Large intestine (tissue), 3 donors: ENCODE data around the gene CCDC86. TPM values are rescaled to one million over a fixed set of nuclear protein-coding genes. Genes with fewer than 3 reads are reported as not detected.
A peak's percentile ranks its signal among the peaks of the same experiment; 100 is the strongest.

Source experiments
- DNase-seq, 2 donors: peaks; one replicate each; pipeline versions ENCODE4 v3.0.0 to v3.0.0-alpha.2; 2013
- H3K27ac ChIP-seq: one replicate; pipeline ENCODE4 v1.5.1; 2013; ENCODE audit warnings: low read length
- H3K27me3 ChIP-seq: 2 replicates; pipeline ENCODE4 v1.6.1; 2013; ENCODE audit warnings: low read length; ENCODE audit not compliant: control insufficient read depth, insufficient read depth
- H3K36me3 ChIP-seq: 2 replicates; pipeline ENCODE4 v1.6.1; 2013; ENCODE audit warnings: low read length; ENCODE audit not compliant: control insufficient read depth, insufficient read depth
- H3K4me1 ChIP-seq: one replicate; pipeline ENCODE4 v1.6.1; 2013; ENCODE audit warnings: low read length; ENCODE audit not compliant: control insufficient read depth, insufficient read depth
- H3K4me3 ChIP-seq: one replicate; pipeline ENCODE4 v1.5.1; 2013; ENCODE audit warnings: low read length
- H3K9me3 ChIP-seq: one replicate; pipeline ENCODE4 v1.6.1; 2013; ENCODE audit warnings: mild to moderate bottlenecking, low read depth, low read length, moderate library complexity; ENCODE audit not compliant: control insufficient read depth
- WGBS: methylation state at CpG from one replicate; pipeline ENCODE4 v1.1.5; 2013; ENCODE audit warnings: low lambda C conversion rate; ENCODE audit not compliant: insufficient coverage; 5-methylcytosine and 5-hydroxymethylcytosine counted together
- polyA plus RNA-seq: library from polyadenylated mRNA; unstranded; fragments of 120-200 nt; gene quantifications from one replicate; pipeline ENCODE4 v1.2.1, GENCODE V29; 2013

CCDC86 gene
- polyA plus RNA-seq, 1 donor, result 21.6 TPM

- peaks cover 8% of the 10 kb centered on the region for H3K4me1 ChIP-seq
- WGBS, result 57% methylated on average over 1 of the region's 5 CpGs
- H3K27me3 ChIP-seq, result no peaks in the 10 kb centered on the region
- no peaks in the 10 kb centered on the region for H3K9me3 ChIP-seq
- peaks cover 14% of the 10 kb centered on the region for H3K36me3 ChIP-seq
- H3K27ac ChIP-seq, result no peak overlapping the region
- no peak for DNase-seq
- no peak overlapping the region for H3K4me3 ChIP-seq
These were observed 36.6 kb downstream of the CCDC86 start for GRCh38 chr11:60878245-60879101.

DNA sequence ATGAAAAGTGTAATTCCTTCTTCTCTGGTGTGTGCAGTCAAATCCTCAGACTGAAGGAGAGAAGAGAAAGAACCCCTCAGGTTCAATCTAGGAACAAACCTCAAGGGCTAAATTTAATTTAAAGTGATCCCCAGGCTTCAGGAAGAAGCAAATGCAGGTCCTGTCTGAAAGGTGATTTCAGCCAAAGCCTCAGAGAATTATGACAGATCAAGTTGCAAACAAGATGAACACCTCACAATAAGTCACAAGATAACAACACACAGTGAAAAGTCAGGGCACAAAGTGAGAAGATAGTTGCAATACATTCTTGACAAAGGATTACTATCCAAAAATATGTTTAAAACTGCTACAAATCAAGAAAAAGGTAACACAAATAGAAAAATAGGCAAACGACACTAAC, 37.2 kb downstream of the CCDC86 start:
- H3K4me3 ChIP-seq, result no peak overlapping the region
- H3K9me3 ChIP-seq, result no peaks in the 10 kb centered on the region
- no peak overlapping the region for H3K27ac ChIP-seq
- no peak for DNase-seq
- WGBS, result no CpG with 5 or more reads among the region's 1 CpG
- peaks cover 8% of the 10 kb centered on the region for H3K4me1 ChIP-seq
- peaks cover 14% of the 10 kb centered on the region for H3K36me3 ChIP-seq
- H3K27me3 ChIP-seq, result no peaks in the 10 kb centered on the region

GRCh38 chr11:60879971-60880588, 38.2 kb downstream of the CCDC86 start:
- peaks cover 5% of the 10 kb centered on the region for H3K4me1 ChIP-seq
- peaks cover 14% of the 10 kb centered on the region for H3K36me3 ChIP-seq
- DNase-seq, result no peak
- H3K4me3 ChIP-seq, result no peak overlapping the region
- no peaks in the 10 kb centered on the region for H3K27me3 ChIP-seq
- no CpG with 5 or more reads among the region's 5 CpGs for WGBS
- H3K9me3 ChIP-seq, result no peaks in the 10 kb centered on the region
- no peak overlapping the region for H3K27ac ChIP-seq

GRCh38 chr11:60880643-60881282, 38.9 kb downstream of the CCDC86 start:
- Histone ChIP-seq H3K4me3 (no peak overlapping the region), H3K4me1 (no peaks in the 10 kb centered on the region), H3K27me3 (no peaks in the 10 kb centered on the region), H3K27ac (no peak overlapping the region), H3K9me3 (no peaks in the 10 kb centered on the region), H3K36me3 (peaks cover 14% of the 10 kb centered on the region)
- WGBS, result no CpG with 5 or more reads among the region's 8 CpGs
- DNase-seq, result no peak

GRCh38 chr11:60887556-60887955, 45.6 kb downstream of the CCDC86 start:
- Histone ChIP-seq H3K27me3 (no peaks in the 10 kb centered on the region), H3K4me1 (no peaks in the 10 kb centered on the region), H3K36me3 (peaks cover 15% of the 10 kb centered on the region), H3K27ac (no peak overlapping the region), H3K4me3 (no peak overlapping the region), H3K9me3 (no peaks in the 10 kb centered on the region)
- WGBS, result no CpG with 5 or more reads among the region's 5 CpGs
- peak; percentile 48 to 53 for DNase-seq

- Histone ChIP-seq H3K36me3 (peaks cover 38% of the 10 kb centered on the region), H3K4me3 (no peak overlapping the region), H3K9me3 (no peaks in the 10 kb centered on the region), H3K27ac (no peak overlapping the region), H3K4me1 (no peaks in the 10 kb centered on the region), H3K27me3 (no peaks in the 10 kb centered on the region)
- DNase-seq, result peak in 1 of 2 donors; percentile 41
- WGBS, result 89% methylated on average over 1 of the region's 6 CpGs
These were observed 48.0 kb downstream of the CCDC86 start for GRCh38 chr11:60889869-60890311.

- no peak overlapping the region for H3K27ac ChIP-seq
- no peak for DNase-seq
- H3K9me3 ChIP-seq, result no peaks in the 10 kb centered on the region
- H3K36me3 ChIP-seq, result peaks cover 42% of the 10 kb centered on the region
- WGBS, result no CpG with 5 or more reads among the region's 5 CpGs
- no peaks in the 10 kb centered on the region for H3K27me3 ChIP-seq
- no peaks in the 10 kb centered on the region for H3K4me1 ChIP-seq
- no peak overlapping the region for H3K4me3 ChIP-seq
These were observed 48.8 kb downstream of the CCDC86 start for GRCh38 chr11:60890696-60891095.

DNA sequence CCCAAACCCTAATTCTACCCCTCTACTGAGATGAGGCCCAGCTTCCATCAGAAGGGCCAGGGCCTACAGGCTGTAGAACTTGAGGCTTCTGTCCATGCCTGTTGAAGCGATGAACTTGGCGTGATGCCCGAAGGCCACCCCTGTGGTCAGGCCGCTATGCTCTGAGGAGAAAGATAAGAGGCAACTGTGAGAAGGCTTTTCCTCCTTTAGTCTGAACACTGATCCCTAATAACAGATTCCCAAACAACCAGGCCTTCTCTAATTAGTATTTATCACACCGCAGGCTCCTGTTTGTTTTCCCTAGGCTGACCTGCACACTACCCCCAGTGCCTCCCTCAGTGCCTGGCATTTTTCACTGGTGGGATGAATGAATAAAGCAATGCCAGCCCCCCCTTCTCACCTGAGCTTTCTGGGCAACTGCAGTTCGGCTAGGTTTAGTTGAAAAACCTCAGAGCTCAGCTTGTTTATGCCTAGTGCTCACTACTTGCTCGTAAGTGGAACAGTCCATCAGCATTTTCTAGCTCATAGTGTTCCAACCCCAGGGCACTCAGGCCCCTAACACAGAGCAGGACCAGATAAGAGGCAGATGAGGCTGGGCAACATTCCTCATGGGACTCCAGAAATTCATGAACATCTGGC, 49.3 kb downstream of the CCDC86 start:
- Histone ChIP-seq H3K27ac (no peak overlapping the region), H3K4me1 (no peaks in the 10 kb centered on the region), H3K27me3 (no peaks in the 10 kb centered on the region), H3K36me3 (peaks cover 47% of the 10 kb centered on the region), H3K4me3 (no peak overlapping the region), H3K9me3 (no peaks in the 10 kb centered on the region)
- DNase-seq, result no peak
- no CpG with 5 or more reads among the region's 7 CpGs for WGBS

DNA sequence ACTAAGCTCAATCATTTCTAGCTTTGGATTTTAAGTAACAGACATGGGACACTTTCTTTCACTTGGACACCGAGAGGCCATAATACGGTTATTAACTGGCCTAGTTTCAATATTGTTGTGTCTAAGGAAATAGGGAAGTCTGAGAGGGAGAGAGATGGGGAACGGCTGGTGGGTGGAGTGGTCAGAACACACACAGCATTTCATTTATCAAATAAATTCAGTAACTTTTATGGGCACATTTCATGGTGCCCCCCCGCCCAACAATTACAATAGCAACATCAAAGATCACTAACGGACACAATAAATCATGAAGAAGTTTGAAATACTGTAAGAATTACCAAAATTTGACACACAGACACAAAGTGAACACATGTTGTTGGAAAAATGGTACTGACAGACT, 53.8 kb downstream of the CCDC86 start:
- no peaks in the 10 kb centered on the region for H3K9me3 ChIP-seq
- DNase-seq, result no peak
- peaks cover 78% of the 10 kb centered on the region for H3K36me3 ChIP-seq

DNA sequence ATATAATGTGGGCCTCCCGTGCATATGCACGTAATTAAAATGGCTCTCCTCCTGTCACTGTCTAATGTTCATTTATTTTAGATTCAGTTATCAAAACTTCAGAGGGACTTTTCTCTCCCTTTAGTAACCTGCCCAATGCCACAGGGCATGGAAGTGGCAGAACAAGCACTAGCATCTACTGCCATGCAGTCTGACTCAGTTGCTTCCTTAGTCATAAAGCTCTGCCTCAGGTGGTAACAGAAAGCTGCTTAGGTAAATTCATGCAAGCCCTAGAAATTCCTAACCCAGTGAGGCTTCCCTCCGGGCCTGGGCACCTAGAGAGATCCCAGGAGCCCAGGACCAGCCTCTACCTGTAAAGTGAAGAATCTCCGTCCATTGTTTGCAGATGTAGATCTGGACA, 55.6 kb downstream of the CCDC86 start:
- no peaks in the 10 kb centered on the region for H3K9me3 ChIP-seq
- H3K36me3 ChIP-seq, result peaks cover 86% of the 10 kb centered on the region

More for the DNA sequence above, 53.8 kb downstream of the CCDC86 start:
- no CpG with 5 or more reads among the region's 5 CpGs for WGBS
- Histone ChIP-seq H3K27ac (no peak overlapping the region), H3K27me3 (no peaks in the 10 kb centered on the region), H3K4me1 (no peaks in the 10 kb centered on the region), H3K4me3 (no peak overlapping the region)

More for the DNA sequence above, 55.6 kb downstream of the CCDC86 start:
- no peak for DNase-seq
- no CpG with 5 or more reads among the region's 4 CpGs for WGBS
- H3K4me1 ChIP-seq, result no peaks in the 10 kb centered on the region
- no peaks in the 10 kb centered on the region for H3K27me3 ChIP-seq
- H3K4me3 ChIP-seq, result no peak overlapping the region
- no peak overlapping the region for H3K27ac ChIP-seq
